ENCODE measurements around the gene CRB3. TPM values are rescaled to one million over a fixed set of nuclear protein-coding genes. Genes with fewer than 3 reads are reported as not detected.

Gene CRB3
- total and polyA plus RNA-seq, 2 of the 13 experiments (the other 11 are each of a cell fraction or from before 2014, with no cell fraction given), result 10.6 to 25.6 TPM

- peak; percentile 83 for TF ChIP-seq PHF21A (CRISPR knock-in tag; IDR thresholded peaks at IDR 0.05)
- TF ChIP-seq ZNF274 (CRISPR knock-in tag; IDR thresholded peaks at IDR 0.05), result 0 out of 2 replicates have a peak, but pooled peaks have one; percentile 61
- TF ChIP-seq SALL1 (CRISPR knock-in tag; IDR thresholded peaks at IDR 0.05), result peak; percentile 62; the same call in 1 of the 2 replicates
- no peak for TF ChIP-seq SMYD3 (CRISPR knock-in tag; IDR thresholded peaks at IDR 0.05)
- peak; percentile 85 for TF ChIP-seq CREM (IDR thresholded peaks at IDR 0.05)
- TF ChIP-seq CREM (CRISPR knock-in tag; IDR thresholded peaks at IDR 0.05), result no peak
- TF ChIP-seq ZNF263 (CRISPR knock-in tag; IDR thresholded peaks at IDR 0.05), result peak; percentile 46; the same call in 1 of the 2 replicates
- TF ChIP-seq NFKBIZ (CRISPR knock-in tag; IDR thresholded peaks at IDR 0.05), result 0 out of 2 replicates have a peak, but pooled peaks have one; percentile 54
- no peak for TF ChIP-seq ZUFSP (CRISPR knock-in tag; IDR thresholded peaks at IDR 0.05; ENCODE audit: borderline replicate concordance)
- TF ChIP-seq WIZ (CRISPR knock-in tag; IDR thresholded peaks at IDR 0.05), result no peak
- 0 out of 2 replicates have a peak, but pooled peaks have one; percentile 31 for TF ChIP-seq ZNF800 (CRISPR knock-in tag; IDR thresholded peaks at IDR 0.05)
- no peak for TF ChIP-seq GTF3A (CRISPR knock-in tag; conservative IDR thresholded peaks at IDR 0.05)
- peak; percentile 31; the same call in 1 of the 2 replicates for TF ChIP-seq ZMYM2 (CRISPR knock-in tag; IDR thresholded peaks at IDR 0.05)
- TF ChIP-seq KDM2A (CRISPR knock-in tag; IDR thresholded peaks at IDR 0.05; ENCODE audit: borderline replicate concordance, low read depth), result 0 out of 2 replicates have a peak, but pooled peaks have one; percentile 23
- TF ChIP-seq, protein P1, sequence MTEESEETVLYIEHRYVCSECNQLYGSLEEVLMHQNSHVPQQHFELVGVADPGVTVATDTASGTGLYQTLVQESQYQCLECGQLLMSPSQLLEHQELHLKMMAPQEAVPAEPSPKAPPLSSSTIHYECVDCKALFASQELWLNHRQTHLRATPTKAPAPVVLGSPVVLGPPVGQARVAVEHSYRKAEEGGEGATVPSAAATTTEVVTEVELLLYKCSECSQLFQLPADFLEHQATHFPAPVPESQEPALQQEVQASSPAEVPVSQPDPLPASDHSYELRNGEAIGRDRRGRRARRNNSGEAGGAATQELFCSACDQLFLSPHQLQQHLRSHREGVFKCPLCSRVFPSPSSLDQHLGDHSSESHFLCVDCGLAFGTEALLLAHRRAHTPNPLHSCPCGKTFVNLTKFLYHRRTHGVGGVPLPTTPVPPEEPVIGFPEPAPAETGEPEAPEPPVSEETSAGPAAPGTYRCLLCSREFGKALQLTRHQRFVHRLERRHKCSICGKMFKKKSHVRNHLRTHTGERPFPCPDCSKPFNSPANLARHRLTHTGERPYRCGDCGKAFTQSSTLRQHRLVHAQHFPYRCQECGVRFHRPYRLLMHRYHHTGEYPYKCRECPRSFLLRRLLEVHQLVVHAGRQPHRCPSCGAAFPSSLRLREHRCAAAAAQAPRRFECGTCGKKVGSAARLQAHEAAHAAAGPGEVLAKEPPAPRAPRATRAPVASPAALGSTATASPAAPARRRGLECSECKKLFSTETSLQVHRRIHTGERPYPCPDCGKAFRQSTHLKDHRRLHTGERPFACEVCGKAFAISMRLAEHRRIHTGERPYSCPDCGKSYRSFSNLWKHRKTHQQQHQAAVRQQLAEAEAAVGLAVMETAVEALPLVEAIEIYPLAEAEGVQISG (CRISPR knock-in tag; IDR thresholded peaks at IDR 0.05), result peak; percentile 40; the same call in 1 of the 2 replicates
- no peak; the same call in 1 of the 2 replicates for TF ChIP-seq ZNF605 (CRISPR knock-in tag; IDR thresholded peaks at IDR 0.05)
- peak; percentile 99 for TF ChIP-seq SP4 (CRISPR knock-in tag; IDR thresholded peaks at IDR 0.05)
- peak; percentile 97 for TF ChIP-seq SP2 (CRISPR knock-in tag; IDR thresholded peaks at IDR 0.05)
- TF ChIP-seq ZNF772 (CRISPR knock-in tag; IDR thresholded peaks at IDR 0.05), result 0 out of 2 replicates have a peak, but pooled peaks have one; percentile 63
- TF ChIP-seq SP1 (IDR thresholded peaks at IDR 0.05), result no peak
- TF ChIP-seq SP1 (CRISPR knock-in tag; IDR thresholded peaks at IDR 0.05), result peak; percentile 83
- TF ChIP-seq SNRNP70 (IDR thresholded peaks at IDR 0.05; ENCODE audit: low read depth, low read length), result no peak
- TF ChIP-seq ZNF773 (CRISPR knock-in tag; IDR thresholded peaks at IDR 0.05; ENCODE audit: borderline replicate concordance), result no peak
Observed at GRCh38 chr19:6424939-6425731, 38.9 kb upstream of the CRB3 start (continued).

Data from HepG2 (cell line).